Colon (tissue), 2 donors: ENCODE measurements around the gene RPS6KA5.
"Not testable (repeated sequence)": the region's sequence is repeated elsewhere in the genome, so short reads cannot be mapped to it uniquely, and the experiment has no call there.

Experiments used
- FAIRE-seq: peaks from 2 replicates; lab custom pipeline; 2012; peaks lifted over from hg19 to GRCh38; lab: Jason Lieb, UNC
- donor health status: control.
- donor health status: control.

The RPS6KA5 gene

DNA sequence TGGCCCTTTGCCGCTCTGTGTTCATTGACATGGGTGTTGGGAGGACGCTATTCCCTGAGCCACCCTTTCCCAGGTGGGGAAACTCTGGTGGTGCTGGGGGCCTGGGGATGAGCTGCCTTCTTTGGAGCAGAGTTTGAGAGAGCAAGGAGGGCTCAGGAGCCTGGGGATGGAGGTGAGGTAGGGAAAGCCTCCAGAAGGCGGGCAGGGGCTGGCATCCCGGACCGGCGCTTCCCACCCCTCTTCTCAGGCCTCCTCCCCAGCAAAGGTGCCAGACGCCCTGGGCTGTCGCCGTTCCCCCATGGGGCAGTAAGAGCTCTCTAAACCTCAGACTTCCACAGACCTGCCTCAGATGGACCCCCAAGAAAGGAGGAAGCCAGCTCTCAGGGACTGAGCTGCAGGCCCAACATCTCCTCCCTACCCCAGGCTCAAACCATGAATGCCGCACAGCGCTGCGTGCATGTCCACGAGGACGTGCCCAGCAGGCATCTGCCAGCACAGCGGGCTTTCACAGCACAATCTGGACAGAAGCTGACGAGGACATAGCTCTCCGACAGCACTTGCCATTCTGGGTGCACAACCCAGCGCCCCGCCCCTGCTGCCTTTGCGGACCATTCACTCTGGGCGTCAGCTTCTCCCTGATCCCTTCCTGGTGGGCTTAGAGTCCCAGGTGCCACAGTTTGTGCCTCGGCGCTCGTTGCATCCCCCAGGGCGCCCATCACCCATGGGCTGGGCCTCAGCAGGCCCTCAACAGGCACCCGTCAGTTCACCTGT is 229.3 kb downstream of the RPS6KA5 start:
- FAIRE-seq = no peak

DNA sequence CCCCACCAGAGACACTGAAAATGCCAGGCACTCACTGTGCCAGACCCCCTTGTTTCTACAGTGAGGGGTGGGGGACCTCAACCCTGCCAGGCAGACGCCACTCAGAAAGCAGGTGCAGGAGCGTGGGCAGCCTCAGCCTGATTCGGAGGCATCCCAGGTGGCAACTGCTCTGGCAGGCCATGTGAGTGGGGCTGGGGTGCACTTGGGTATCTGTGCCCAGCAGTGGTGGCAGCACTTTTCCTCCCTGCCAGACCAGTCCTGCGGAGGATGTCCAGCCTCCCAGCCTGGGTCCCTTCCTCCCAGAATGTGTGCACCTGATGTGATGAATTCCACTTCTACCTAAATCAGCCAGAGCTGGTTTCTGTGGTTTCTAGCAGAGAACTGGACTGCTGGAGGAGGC is 230.8 kb downstream of the RPS6KA5 start:
- no peak for FAIRE-seq

DNA sequence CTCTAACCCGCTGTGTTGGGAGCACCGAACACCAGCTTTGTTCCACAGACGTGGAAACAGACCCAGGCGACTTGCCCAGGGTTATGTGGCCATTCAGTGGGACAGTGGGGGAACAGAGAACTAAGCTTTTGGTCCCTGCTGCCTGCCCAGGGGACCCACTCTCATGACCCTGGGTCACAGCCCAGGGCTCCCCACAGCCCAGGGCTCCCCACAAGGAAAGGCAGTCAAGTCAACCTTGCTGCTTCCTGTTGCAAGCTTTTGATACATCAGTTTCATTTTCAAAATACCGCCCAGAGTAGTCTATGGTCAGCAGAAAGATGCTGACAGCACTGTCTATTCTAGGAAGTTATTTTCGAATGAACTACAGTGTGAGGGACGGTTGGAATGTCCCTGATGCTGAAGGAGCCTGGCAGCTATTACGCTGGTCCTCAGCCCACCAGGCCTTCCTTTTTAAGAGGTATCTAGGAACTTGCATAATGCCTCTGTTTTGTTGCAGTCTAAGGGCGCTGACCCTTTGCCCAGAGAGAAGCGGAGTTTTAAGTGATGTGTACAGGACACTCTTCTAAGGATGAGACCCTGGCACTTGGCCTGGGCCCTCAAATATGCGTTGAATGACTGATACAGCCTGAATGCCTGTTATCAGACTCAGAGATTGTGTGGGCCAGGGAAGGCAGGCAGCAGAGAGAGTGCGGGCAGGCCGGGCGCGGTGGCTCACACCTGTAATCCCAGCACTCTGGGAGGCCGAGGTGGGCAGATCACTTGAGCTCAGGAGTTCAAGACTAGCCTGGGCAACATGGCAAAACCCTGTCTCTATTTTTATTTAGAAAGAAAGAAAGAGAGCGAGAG is 231.6 kb downstream of the RPS6KA5 start:
- no peak for FAIRE-seq

DNA sequence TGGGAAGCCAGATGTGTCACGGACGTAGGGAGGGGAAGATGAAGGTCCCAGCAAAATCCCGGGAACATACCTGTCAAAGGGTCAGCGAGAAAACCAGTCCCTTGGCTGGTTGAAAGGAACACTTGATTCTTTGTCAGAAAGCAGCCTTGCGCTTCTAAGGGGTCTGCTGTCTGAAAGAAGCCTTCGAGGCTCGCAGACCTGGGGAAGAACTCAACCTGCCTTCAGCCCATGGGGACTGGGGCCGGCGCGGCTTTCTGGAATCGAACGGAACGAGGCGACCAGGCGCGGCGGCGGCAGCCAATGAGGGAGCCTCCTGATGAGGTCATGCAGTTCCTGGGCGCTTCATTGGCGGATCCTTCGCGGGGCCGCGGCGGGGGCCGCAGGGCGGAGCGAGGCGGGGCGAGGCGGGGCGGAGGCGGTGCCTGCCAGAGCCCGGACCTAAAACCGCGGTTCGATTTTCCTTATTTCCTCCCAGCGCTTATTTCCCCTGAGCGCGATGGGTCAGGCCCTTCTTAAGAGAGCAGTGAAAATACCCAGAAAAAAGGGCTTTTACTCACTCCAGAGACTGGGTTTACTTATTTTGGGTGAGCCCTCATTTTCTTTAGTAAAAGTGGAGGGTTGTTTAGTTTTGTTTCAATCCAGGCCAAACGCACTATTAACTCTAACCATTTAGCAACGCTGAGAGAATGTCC is 232.4 kb downstream of the RPS6KA5 start:
- no peak for FAIRE-seq

DNA sequence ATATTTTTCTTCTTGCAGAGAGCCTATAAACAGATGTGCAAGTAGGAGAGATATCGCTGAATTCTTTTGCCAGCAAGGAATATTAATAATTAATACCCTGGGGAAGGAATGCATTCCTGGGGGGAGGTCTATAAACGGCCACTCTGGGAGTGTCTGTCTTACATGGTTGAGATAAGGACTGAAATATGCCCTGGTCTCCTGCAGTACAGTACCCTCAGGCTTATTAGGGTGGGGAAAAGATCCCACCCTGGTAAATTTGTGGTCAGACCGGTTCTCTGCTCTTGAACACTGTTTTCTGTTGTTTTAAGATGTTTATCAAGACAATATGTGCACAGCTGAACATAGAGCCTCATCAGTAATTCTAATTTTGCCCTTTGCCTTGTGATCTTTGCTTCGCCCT is 236.9 kb downstream of the RPS6KA5 start:
- FAIRE-seq = not testable (repeated sequence)

DNA sequence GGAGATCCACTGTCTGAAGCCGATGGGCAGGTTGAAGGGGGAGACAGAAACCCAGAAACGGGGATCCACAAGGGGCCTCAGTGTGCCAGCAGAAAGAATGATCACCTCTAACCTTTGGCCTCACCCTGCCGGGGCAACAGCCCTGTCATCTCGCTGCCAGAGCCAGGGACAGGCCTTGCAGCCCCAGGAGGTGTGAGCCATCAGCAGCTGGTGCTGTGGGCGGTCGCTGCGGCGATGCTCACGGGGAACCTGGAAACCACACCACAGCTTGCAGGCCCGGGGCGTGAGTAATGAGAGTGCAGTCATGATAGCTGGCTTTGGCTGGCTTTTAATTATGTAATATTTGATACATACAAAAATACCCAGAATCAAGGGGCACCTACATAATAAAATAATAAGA is 239.5 kb downstream of the RPS6KA5 start:
- FAIRE-seq = no peak

DNA sequence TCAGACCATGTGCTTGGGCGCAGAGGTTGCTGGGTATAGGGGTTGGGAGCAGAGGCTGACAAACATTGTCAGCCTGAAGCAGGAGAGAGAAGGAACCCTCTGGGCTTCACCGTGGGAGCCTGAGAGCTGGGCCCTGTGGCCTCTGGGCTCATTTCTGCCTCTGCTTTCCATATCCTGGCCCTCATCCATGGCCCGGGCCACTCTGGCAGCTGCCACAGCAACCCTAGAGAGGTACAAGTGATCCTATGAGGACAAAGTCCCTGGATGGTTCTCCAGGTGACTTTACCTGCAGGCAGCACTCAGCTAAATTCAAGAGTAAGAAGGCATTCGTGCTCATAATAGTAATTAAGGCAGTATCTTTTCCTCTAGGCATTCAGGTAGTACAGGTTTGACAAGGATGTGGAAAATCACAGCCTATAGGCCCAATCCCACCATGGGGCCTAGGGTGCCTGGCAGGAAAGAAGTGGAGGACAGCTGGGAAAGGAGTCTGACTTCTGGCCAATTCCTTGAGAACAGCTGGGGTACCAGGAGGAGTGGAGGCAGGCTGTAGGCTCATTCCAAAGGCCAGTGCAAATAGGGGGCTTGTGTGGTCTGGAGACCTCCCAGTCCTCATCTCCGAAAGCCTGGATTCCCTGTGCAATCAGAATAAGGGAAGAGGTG is 240.6 kb downstream of the RPS6KA5 start:
- FAIRE-seq = no peak

DNA sequence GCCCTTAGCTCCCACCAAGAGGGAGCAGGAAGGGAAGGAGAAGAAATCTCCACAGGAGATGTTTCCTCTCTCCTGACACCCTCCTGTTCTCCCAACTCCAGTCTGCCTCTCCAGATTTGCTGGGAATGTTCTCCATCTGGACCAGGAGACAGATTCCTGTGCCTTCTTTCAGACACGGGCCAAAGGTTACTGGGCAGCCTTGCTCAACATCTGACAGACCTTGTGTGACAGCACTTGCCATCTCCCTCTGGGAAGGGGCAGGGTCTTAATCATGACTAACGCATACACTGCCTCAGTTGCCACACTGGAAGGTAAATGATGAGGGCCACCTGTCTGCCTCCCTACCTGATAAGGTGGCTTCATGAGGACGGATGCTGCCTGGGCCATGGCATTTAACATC is 241.7 kb downstream of the RPS6KA5 start:
- FAIRE-seq = no peak

DNA sequence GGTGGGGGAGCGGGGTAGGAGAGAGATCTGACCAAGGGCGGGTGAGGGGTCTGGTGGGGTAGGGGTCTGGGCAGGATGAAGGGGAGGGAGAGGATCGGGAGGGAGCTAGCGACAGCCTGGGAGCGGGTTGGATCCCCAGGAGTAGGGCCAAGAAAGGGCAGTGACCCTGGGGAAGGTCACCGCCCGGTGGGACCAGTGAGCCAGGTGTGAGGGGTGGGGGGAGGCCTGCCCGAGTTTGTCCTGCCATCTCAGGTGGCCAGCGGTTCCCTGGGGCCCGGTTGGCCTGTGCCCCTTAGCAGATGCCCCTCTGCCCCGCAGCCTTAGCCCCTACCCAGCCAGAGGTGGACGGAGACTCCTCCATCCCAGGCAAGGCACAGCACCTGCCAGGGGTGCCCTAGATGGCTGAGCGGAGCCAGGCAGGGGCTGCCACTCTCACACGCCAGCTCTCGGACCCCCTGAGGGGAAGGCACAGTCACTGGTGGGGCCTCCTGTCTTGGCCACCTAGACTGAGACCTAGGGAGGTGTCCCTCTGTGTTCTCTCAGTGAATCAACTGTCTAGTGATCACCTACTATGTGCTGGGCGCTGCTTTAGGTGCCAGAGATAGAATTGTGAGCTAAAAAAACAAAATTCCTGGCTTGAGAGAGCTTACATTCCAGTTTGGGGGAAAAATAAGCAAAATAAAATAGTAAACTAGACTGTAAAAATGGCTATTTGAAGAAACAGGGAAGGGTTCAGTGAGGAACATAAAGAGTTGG is 243.6 kb downstream of the RPS6KA5 start:
- no peak for FAIRE-seq

DNA sequence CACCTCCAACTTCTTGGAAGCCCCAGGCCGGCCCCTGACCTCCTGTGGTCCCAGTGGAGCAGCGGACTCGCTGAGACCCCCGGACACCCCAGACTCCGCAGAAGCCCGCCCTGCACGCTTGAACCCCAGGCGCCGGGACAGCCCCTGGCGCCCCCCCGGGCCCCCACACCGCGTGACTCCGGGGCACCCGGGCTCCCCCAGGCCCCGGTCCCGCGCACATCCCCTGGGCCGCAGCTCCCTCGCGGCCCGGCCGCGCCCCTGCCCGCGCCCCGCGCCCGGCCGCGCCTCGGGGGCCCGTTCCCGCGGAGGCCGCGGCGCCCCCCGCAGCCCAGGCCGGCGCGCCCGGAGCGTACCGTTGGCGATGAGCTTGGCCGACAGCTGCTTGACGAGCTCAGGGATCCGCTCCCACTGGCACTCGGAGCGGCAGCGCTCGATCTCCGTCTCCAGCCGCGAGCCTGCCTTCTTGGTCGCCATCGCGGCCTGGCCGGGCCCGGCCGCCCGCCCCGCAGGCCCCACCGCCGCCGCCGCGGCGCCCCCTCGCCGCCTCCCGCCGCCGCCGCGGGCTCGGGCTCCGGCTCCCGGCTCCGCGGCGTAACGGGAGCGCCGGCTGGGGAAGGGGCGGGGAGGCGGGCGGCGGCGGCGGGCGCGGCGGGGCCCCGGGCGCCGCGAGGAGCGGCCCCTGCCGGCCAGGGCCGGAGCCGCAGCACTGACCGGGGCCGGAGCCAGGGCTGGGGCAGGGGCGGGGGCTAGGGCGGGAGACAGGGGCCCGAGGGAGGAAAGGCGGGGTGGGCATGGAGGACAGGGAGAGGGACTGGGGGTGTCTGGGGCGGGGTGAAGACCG is 244.4 kb downstream of the RPS6KA5 start, which contains the start of gene TTC7B:
Gene TTC7B, minus strand, starts transcription at position 609 of the 841 bp plus-strand sequence. Its CDS starts 135 bp downstream, at position 474.
- no peak for FAIRE-seq

DNA sequence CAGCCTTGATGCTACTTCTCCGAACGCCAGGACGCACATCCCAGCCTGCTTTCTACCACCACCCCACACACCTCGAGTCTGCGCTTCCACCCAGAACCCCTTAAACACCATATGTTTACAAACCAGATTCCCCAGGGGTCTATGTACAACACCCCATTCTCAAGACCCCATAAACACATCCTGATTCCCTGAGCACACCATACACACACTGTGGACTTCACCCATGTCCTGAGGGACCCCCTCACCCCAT is 244.9 kb downstream of the RPS6KA5 start:
- no peak for FAIRE-seq

DNA sequence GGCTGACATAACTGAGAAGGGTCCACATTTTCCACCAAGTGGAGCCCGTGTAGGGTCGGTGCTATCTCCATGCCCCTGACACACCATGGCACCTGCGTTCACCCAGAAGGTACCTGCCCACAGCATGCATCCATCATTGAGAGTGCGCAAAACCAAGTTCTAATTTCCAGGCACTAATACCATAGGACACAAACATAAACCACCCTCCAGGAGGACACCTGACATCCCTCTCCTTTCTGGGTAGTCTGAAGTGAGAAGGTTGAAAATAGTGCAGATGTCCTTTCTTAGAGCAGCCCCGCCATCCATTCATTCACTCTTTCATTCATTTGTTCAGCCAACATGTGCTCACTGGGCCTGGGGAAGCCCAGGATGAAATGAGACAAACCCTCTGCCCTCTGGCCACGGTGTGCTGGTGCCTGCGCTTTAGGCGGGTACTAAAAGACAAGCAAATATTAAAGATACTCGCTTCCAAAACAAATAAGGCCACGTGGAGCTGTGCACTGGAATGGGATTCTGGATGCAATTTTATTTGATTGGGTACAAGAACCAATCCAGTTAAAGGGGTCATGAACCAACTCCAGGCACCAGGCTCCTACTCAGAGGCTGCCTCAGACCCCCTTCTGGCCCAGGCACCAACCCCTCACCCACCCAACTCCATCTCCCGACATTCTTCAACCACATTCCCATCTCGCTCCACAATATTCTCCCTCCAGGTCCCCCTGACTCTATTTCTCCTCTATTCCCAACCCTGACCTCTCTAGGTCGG is 245.5 kb downstream of the RPS6KA5 start:
- FAIRE-seq = no peak

DNA sequence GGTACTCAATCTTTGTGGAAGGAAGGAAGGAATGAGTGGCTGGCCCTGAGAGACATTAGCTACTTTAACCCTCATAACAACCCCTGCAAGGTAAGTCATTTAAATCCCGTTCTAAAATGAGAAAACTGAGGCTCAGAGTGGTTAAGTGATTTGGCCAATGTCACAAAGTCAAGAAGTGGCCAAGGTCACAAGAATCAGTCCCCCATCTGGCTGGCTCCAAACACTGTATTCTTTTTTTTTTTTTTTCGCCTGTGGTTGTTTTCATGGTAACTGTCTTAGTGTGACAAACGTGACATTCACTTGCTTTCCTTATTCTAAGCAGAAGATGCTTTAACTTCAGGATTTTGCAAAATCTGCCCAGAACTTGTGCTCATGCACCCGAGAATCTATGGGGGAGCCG is 247.0 kb downstream of the RPS6KA5 start:
- no peak for FAIRE-seq

DNA sequence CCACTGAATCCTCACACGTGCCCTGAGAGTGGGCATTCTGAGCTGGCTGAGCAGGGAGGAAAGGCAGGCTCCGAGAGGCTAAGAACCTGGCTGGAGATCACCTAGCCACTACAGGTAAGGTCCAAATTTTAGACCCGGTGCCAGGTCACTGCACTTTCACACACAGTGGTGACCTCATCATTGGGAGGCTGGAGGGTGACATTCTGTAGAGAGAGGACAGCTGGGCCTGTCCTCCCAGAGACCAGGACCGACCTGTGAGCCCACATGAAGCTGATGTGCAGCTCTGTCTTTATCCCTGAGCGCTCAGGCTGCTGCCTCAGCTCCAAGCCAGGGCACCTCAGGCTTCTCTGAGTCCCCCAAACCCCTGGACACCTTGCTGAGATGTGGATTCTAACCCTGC is 248.3 kb downstream of the RPS6KA5 start:
- FAIRE-seq = no peak

DNA sequence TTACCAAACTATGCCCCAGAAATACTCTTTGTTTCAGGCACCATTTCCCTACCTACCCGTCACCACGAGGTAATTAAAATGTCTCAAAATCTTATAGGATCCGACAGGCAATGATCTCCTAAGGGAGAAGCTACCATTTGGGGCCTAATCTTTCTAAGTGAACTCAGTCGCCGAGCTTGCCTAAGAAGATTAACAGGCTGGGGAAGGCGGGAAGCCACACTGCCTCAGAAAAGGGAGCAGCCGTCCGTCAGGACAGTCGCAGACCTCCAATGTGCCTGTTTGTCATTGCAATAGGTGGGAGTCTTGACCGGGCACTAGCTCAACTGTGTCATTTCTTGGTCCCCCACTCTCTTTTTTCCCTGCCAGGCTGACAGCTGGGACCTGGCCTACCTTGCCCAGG is 248.8 kb downstream of the RPS6KA5 start:
- no peak for FAIRE-seq

DNA sequence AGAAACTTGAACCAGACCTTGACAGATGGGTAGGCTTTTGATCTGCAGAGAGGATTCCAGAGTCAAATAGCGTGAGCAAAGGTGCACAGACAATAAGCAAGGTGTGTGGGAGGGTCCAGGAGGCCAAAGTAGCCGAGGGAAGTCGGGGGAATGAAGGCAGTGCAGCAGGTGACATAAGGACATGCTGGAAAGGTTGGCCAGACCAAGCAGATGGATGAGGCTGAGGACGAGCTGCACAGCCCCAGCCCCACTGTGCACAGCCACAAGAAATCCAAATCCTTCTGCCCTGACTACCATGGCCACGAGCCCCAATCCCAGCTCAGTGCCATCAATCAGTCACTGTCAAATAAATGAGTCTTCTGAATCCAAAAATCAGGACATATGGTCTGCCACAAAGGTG is 249.6 kb downstream of the RPS6KA5 start:
- no peak for FAIRE-seq

DNA sequence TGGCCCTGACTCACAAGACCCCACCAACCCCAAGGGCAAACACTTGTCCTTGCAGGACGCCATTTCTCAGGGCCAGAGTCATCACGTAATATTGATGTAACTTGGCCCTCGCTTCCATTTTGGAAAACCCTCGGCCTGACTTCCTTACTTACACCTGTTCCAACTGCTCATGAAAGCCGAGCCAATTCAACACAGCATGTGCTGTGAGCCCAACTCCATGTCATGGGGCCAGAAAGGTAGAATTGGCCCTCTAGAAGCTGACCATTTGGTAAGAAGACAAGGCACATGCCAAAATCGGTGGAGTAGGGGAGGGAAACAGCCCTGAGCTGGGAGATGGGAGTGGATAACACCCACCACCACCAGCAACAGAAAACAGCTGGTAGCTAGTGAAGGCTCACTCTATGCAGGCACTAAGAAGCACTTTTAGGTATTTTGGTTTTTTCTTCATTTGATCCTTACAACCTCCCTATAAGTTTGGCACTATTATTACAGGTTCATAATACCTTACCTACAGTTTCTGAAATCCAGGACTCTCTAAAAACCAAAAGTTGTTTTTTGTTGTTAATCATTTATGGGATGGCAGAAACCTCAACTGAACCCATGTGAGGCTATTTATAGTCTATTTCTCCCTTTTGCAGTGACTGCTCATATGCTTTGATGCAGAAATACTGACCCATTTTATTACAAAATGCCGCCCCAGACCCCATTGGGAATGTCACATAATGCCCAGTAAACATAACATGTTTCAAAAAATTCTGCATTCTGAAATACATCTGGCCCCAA is 250.7 kb downstream of the RPS6KA5 start:
- no peak for FAIRE-seq

DNA sequence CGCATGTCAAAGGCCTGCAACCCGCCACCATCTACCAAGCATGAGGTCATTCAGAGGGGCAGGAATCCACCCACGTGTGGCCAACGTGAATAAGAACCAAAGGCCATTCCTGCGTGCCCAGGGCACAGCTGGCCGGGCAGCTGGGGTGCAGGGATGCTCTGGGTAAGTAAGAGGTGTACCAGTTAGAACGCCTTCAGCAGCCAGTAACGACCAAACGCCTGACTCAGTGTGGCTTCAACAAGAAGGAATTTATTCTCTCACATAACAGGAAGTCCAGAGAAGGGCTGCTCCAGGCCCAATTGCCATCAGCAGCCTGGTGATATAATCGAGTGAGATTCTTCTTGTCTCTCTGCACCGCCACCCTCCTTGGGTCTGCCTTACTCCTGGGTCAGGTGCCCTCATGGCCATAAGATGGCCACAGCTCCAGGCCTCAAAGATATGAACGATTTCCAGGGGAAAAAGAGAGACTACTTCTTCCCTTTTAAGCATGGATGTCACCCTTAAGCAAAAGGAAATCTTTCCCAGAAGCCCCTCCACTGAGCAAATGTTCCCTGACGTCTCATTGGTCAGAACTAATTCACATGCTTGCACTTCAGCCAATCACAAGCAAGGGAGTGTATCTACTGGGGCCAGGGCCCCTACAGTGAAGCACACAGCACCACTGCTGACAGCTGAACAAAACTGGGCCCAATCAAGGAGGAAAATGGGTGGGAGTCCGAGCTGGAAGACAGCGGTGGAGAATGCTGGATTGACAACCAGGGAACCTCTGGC is 251.5 kb downstream of the RPS6KA5 start:
- FAIRE-seq = no peak

DNA sequence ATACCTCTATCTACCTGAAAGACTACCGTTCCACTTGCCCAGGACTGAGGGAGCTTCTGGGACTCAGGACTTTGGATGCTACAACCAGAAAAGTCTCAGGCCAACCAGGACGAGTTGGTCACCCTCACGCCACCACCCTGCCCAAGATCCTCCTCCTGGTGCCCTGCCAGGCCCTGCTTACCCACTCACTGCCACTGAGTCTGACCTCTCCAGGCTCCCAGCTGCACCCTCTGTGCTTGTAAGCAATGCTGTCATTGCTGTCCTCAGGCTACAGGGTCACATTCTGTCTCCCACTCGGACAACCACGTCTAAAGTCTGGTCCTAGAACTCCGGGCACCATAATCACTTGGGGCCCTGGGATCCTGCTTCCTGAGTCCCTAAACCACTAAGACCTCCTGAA is 253.4 kb downstream of the RPS6KA5 start:
- no peak for FAIRE-seq
